HepG2 (cell line): Measurements from ENCODE around the gene PTPRCAP. TPM values are rescaled to one million over a fixed set of nuclear protein-coding genes. Genes with fewer than 3 reads are reported as not detected.

Experiments
- ATAC-seq: fragments of 200-7000 bp; cut with Tn5 transposase; 3 replicates; pipeline ENCODE4 v1.9.1; 2020; ENCODE audit warnings: mild to moderate bottlenecking, moderate library complexity
- BruUV-seq: library from RNA; stranded (reverse); fragments of 400-500 nt; replicated peaks from 2 replicates; lab custom pipeline; 2021; lab: Mats Ljungman, UMichigan
- CTCF ChIA-PET: fragments of 300-600 bp; formaldehyde crosslinking; extraction: SDS; loops from one replicate; lab custom pipeline; 2021; ENCODE audit warnings: low total read pairs, inconsistent platforms, low intra/inter-chr PET ratio; lab: Yijun Ruan, JAX
- POLR2A ChIA-PET: fragments of 350-600 bp; sonication (Branson Sonifier 250); formaldehyde crosslinking; loops from one replicate; lab custom pipeline; 2020; ENCODE audit warnings: antibody characterized with exemption, inconsistent platforms; lab: Yijun Ruan, JAX
- DNase-seq: peaks from one replicate; pipeline ENCODE4 v3.0.0-alpha.2; 2015; ENCODE audit warnings: low spot score
- FAIRE-seq: peaks from 3 replicates; lab custom pipeline; 2011; peaks lifted over from hg19 to GRCh38; lab: Jason Lieb, UNC
- H2AFZ ChIP-seq: one replicate; pipeline ENCODE4 v1.6.1; 2011; ENCODE audit warnings: low read length, inconsistent platforms
- H3K27ac ChIP-seq: fragments of 300-600 bp; 3 replicates; pipeline ENCODE4 v1.8.0; 2011; ENCODE audit warnings: mixed run types, mild to moderate bottlenecking, mixed read lengths, low read length, inconsistent platforms; ENCODE audit not compliant: insufficient read depth; ENCODE audit errors: extremely low read length
- H3K27me3 ChIP-seq, 2 experiments: fragments of 200-600 bp in 1 of 2; 2 replicates in 1 of 2; 3 replicates in 1 of 2; pipeline versions ENCODE4 v1.6.0 to v1.8.0; 2011; ENCODE audit warnings: low read length in 2 of 2, mild to moderate bottlenecking in 2 of 2, moderate library complexity in 2 of 2, inconsistent platforms in 1 of 2; ENCODE audit not compliant: insufficient read depth in 2 of 2, control insufficient read depth in 1 of 2
- H3K36me3 ChIP-seq, 2 experiments: fragments of 200-600 bp in 1 of 2; replicated peaks in 1 of 2; 2 replicates in 1 of 2; 3 replicates in 1 of 2; pipeline versions ENCODE4 v1.5.1 to v1.8.0; 2011; ENCODE audit warnings: low read length in 2 of 2, inconsistent platforms in 1 of 2; ENCODE audit not compliant: insufficient read depth in 2 of 2, control insufficient read depth in 1 of 2
- H3K4me1 ChIP-seq: 2 replicates; pipeline ENCODE4 v1.5.1; 2012; ENCODE audit warnings: low read length, inconsistent platforms; ENCODE audit not compliant: insufficient read depth
- H3K4me2 ChIP-seq: 2 replicates; pipeline ENCODE4 v1.6.0; 2011; ENCODE audit warnings: low read depth, low read length, inconsistent platforms
- H3K4me3 ChIP-seq, 3 experiments: fragments of 200-600 bp in 1 of 3; sonication (generic), shearing (Covaris generic) in 1 of 3; replicated peaks in 1 of 3; 2 replicates each; pipeline ENCODE4 v1.5.1; 2011 to 2016; ENCODE audit warnings: low read length in 3 of 3, inconsistent platforms in 2 of 3, low read depth in 2 of 3, mild to moderate bottlenecking in 2 of 3, control low read depth in 1 of 3, mixed read lengths in 1 of 3; ENCODE audit not compliant: insufficient read depth in 1 of 3
- H3K79me2 ChIP-seq: one replicate; pipeline ENCODE4 v1.6.1; 2011; ENCODE audit warnings: low read length, inconsistent platforms; ENCODE audit not compliant: insufficient read depth
- H3K9ac ChIP-seq: 2 replicates; pipeline ENCODE4 v1.6.0; 2011; ENCODE audit warnings: mild to moderate bottlenecking, low read depth, low read length, inconsistent platforms; ENCODE audit not compliant: insufficient read depth
- H3K9me3 ChIP-seq: 2 replicates; pipeline ENCODE4 v1.5.1; 2012; ENCODE audit warnings: mild to moderate bottlenecking, low read length
- H4K20me1 ChIP-seq: 2 replicates; pipeline ENCODE4 v1.6.0; 2011; ENCODE audit warnings: inconsistent platforms, mild to moderate bottlenecking, low read length, moderate library complexity; ENCODE audit not compliant: insufficient read depth
- CBX1 ChIP-seq: IDR thresholded peaks from one replicate; pipeline ENCODE4 v1.6.1; 2016; ENCODE audit warnings: antibody characterized with exemption, low read depth
- CBX5 ChIP-seq: sonication (generic); formaldehyde crosslinking; IDR thresholded peaks from 2 replicates; pipeline ENCODE4 v1.4.0; 2020; ENCODE audit warnings: missing genetic modification reagents, borderline replicate concordance
- IRF2 ChIP-seq: IDR thresholded peaks from 2 replicates; pipeline ENCODE4 v1.6.1; 2018; ENCODE audit warnings: missing genetic modification reagents, missing compliant biosample characterization
- ISL2 ChIP-seq: sonication (generic); formaldehyde crosslinking; IDR thresholded peaks from 2 replicates; pipeline ENCODE4 v1.5.0; 2020; ENCODE audit warnings: missing genetic modification reagents
- KDM2A ChIP-seq: sonication (generic); formaldehyde crosslinking; IDR thresholded peaks from 2 replicates; pipeline ENCODE4 v1.4.0; 2020; ENCODE audit warnings: low read depth, missing genetic modification reagents, borderline replicate concordance
- MBD4 ChIP-seq: IDR thresholded peaks from 2 replicates; pipeline ENCODE4 v1.6.1; 2012; ENCODE audit warnings: low read length, inconsistent platforms, borderline replicate concordance
- MTERF4 ChIP-seq: sonication (generic); formaldehyde crosslinking; IDR thresholded peaks from 2 replicates; pipeline ENCODE4 v1.8.0; 2023; ENCODE audit warnings: mild to moderate bottlenecking, missing genetic modification reagents
- MTF1 ChIP-seq: sonication (generic); formaldehyde crosslinking; IDR thresholded peaks from 2 replicates; pipeline ENCODE4 v1.5.0; 2020; ENCODE audit warnings: missing genetic modification reagents
- NFE2L1 ChIP-seq: sonication (generic); formaldehyde crosslinking; IDR thresholded peaks from 2 replicates; pipeline ENCODE4 v1.4.0; 2020; ENCODE audit warnings: missing genetic modification reagents, mild to moderate bottlenecking, borderline replicate concordance
- PBX3 ChIP-seq: sonication (generic); formaldehyde crosslinking; IDR thresholded peaks from 2 replicates; pipeline ENCODE4 v1.8.1; 2023; ENCODE audit warnings: missing genetic modification reagents, inconsistent platforms, borderline replicate concordance
- TRIM24 ChIP-seq: sonication (generic); formaldehyde crosslinking; IDR thresholded peaks from 2 replicates; pipeline ENCODE4 v1.8.0; 2022; ENCODE audit warnings: mild to moderate bottlenecking, missing genetic modification reagents
- ZMAT3 ChIP-seq: sonication (generic); formaldehyde crosslinking; conservative IDR thresholded peaks from 2 replicates; pipeline ENCODE4 v1.7.0; 2021; ENCODE audit warnings: missing genetic modification reagents
- ZNF101 ChIP-seq: sonication (generic); formaldehyde crosslinking; IDR thresholded peaks from 2 replicates; pipeline ENCODE4 v1.4.0; 2020; ENCODE audit warnings: mild to moderate bottlenecking, low read depth, missing genetic modification reagents, borderline replicate concordance
- ZNF274 ChIP-seq: sonication (generic); formaldehyde crosslinking; IDR thresholded peaks from 2 replicates; pipeline ENCODE4 v1.5.1; 2020; ENCODE audit warnings: mild to moderate bottlenecking, missing genetic modification reagents
- ZNF34 ChIP-seq: sonication (generic); formaldehyde crosslinking; IDR thresholded peaks from 2 replicates; pipeline ENCODE4 v1.4.0; 2020; ENCODE audit warnings: mild to moderate bottlenecking, missing genetic modification reagents, borderline replicate concordance
- ZNF460 ChIP-seq: sonication (generic); formaldehyde crosslinking; IDR thresholded peaks from 2 replicates; pipeline ENCODE4 v1.5.1; 2020; ENCODE audit warnings: missing genetic modification reagents, mild to moderate bottlenecking, borderline replicate concordance
- ZNF574 ChIP-seq: sonication (generic); formaldehyde crosslinking; IDR thresholded peaks from 2 replicates; pipeline ENCODE4 v1.4.0; 2020; ENCODE audit warnings: missing genetic modification reagents
- ZNF589 ChIP-seq: sonication (generic); formaldehyde crosslinking; conservative IDR thresholded peaks from 2 replicates; pipeline ENCODE4 v1.8.0; 2022; ENCODE audit warnings: mild to moderate bottlenecking, moderate library complexity, missing genetic modification reagents
- WGBS: methylation state at CpG from one replicate; pipeline ENCODE4 v1.1.6; 2017; ENCODE audit warnings: low lambda C conversion rate; 5-methylcytosine and 5-hydroxymethylcytosine counted together
- in situ Hi-C: cut with HindIII; loops from 2 replicates; pipeline ENCODE4 v1.10.0; 2017; ENCODE audit warnings: low pct_unique_long_range_greater_than_20kb; ENCODE audit not compliant: extremely low pct_ligation_motif_present
- intact Hi-C: fragments of 100-400 bp; cut with micrococcal nuclease; formaldehyde crosslinking; loops from one replicate; pipeline ENCODE4 v1.10.0; 2022; ENCODE audit not compliant: unreplicated experiment
- polyA plus RNA-seq, 8 experiments: library from polyadenylated mRNA; depleted of rRNA in 3 of 8; stranded (reverse) in 7 of 8; unstranded in 1 of 8; fragments of >200 nt; fragmentation: Illumina TruSeq in 4 of 8; extraction: Trizol in 4 of 8; gene quantifications; 2 replicates each; pipeline versions ENCODE4 v1.2.1 to v1.2.3, GENCODE V29; 2011 to 2016; ENCODE audit warnings: low read depth in 4 of 8, missing spikeins in 1 of 8, mixed read lengths in 1 of 8; ENCODE audit not compliant: insufficient read depth in 1 of 8
- total RNA-seq, 5 experiments: library from RNA; depleted of rRNA; stranded (reverse); fragments of >200 nt; fragmentation: Illumina TruSeq; extraction: Trizol; gene quantifications; 2 replicates each; pipeline ENCODE4 v1.2.3, GENCODE V29; 2016; ENCODE audit warnings: low read depth in 1 of 5

PTPRCAP gene
- total and polyA plus RNA-seq, 2 of the 13 experiments (the other 11 are each of a cell fraction or from before 2014, with no cell fraction given): 0.60 to 0.70 TPM

- H3K9ac ChIP-seq: peak overlapping the region; percentile 73
- peak overlapping the region; percentile 85 for H3K4me2 ChIP-seq
- no peaks in the 10 kb centered on the region for H3K79me2 ChIP-seq
- in situ Hi-C loops: loop anchor here (5.0 kb wide), 1 partner anchor 37 kb away; the partner anchor contains the start of gene RPS6KB2
- CTCF ChIA-PET: no interaction called here
- ATAC-seq (peak; percentile 54), DNase-seq (peak; percentile 52), FAIRE-seq (no peak)
- H3K27ac ChIP-seq: peak overlapping the region; percentile 71
- no peaks in the 10 kb centered on the region for H3K9me3 ChIP-seq
- no peaks in the 10 kb centered on the region for H3K36me3 ChIP-seq
- no peaks in the 10 kb centered on the region for H4K20me1 ChIP-seq
- BruUV-seq: TSS peak; percentile 56
- POLR2A ChIA-PET: interaction anchor here (2.5 kb wide), 1 partner anchor 62 kb away, joined by 16 read pairs; the partner anchor contains the start of gene PPP1CA
- WGBS: 81% methylated on average over 7 of the region's 20 CpGs
- intact Hi-C loops: no loop called here
- no peak overlapping the region for H2AFZ ChIP-seq
- peaks cover 48% of the 10 kb centered on the region for H3K4me1 ChIP-seq
- peak overlapping the region; percentile 50 to 97 (median 80); a peak in 5 of 6 replicates for H3K4me3 ChIP-seq
- peaks cover 0 to 5% of the 10 kb centered on the region in 2 experiments; a peak in 2 of 5 replicates for H3K27me3 ChIP-seq
- TF ChIP-seq MTERF4 (CRISPR knock-in tag) (peak; percentile 44; the same call in 1 of the 2 replicates), ZNF274 (CRISPR knock-in tag) (peak; percentile 72; the same call in 1 of the 2 replicates), IRF2 (CRISPR knock-in tag) (peak; percentile 13; the same call in 1 of the 2 replicates), KDM2A (CRISPR knock-in tag) (peak; percentile 54), CBX1 (no peak), NFE2L1 (CRISPR knock-in tag) (peak; percentile 65; the same call in 1 of the 2 replicates), ZNF34 (CRISPR knock-in tag) (no peak), ZNF574 (CRISPR knock-in tag) (peak; percentile 39), CBX5 (0 out of 2 replicates have a peak, but pooled peaks have one; percentile 18), PBX3 (no peak), ZNF101 (CRISPR knock-in tag) (no peak), MBD4 (no peak), ZMAT3 (CRISPR knock-in tag) (0 out of 2 replicates have a peak, but pooled peaks have one; percentile 17), MTF1 (no peak), ZNF589 (CRISPR knock-in tag) (no peak), ISL2 (no peak), ZNF460 (no peak), TRIM24 (CRISPR knock-in tag) (no peak)
Observed at GRCh38 chr11:67463680-67464410, 26.4 kb upstream of the PTPRCAP start.
